ENCODE measurements around the gene DKKL1. TPM values are rescaled to one million over a fixed set of nuclear protein-coding genes. Genes with fewer than 3 reads are reported as not detected.

The DKKL1 gene
- total RNA-seq, 1 donor from 2014 or later: 2.1 TPM

DNA sequence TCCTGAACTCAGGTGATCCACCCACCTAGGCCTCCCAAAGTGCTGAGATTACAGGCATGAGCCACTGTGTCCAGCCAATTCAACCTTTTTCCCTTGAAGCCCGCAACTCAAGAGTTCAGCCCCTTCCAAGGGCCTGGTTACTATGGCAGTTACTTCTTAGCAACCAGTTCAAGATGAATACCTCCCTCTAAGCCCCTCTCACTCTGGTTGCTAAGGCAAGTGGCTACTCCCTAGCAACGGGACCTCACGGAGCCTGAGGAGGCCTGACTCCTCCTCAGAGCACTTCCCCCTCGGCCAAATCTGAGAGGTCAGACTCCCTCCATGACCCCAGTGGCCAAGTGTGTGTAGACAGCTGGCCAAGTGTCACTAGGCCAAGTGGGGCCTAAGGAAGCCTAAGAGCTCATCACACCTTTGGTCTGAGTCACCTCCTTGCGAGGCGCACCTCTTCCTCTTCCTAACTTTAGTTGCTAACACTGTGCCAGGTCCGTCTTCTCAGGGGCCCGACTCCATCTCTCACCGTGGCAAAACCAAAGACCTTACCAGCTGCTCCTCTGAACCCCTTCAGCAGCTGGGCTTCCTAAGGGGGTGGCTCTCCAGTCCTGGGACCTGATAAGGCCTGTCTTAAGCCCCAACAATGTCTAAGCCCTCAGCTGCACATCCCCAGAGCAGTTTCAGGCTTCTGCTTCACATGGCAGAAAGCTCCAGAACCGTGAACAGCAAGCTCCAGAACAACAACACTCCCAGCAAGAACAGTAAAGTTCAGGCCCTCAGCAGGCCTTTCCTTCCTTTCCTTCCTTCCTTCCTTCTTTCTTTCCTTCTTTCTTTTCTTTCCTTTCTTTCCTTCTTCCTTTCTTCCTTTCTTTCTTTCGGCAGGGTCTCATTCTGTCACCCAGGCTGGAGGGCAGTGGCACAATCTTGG, 18.9 kb upstream of the DKKL1 start:
- no peaks in the 10 kb centered on the region for H3K9me3 Mint-ChIP-seq (ENCODE audit: low read depth)
- no peak overlapping the region for H3K27ac Mint-ChIP-seq (ENCODE audit: unreplicated experiment)
- H3K4me1 Mint-ChIP-seq (ENCODE audit: low read depth): no peaks in the 10 kb centered on the region

DNA sequence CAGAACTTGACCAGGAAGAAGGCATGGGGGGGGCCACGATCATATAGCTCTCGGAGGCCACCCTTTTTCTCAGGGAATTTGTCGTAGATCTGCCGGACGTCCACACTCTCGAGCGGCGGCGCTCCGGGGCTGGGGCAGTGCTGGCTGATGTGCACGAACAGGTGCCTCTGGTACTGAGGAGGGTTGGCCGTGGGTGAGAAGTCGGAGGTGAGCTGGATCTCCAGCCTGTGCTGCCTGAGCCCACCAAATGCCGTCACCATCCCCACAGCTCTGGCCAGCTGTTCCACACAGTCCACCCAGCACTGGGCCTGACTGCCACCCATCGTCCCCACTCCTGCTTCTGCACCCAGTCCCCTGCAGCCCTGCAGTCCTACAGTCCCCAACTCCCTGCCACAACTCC, 16.5 kb upstream of the DKKL1 start:
- TF ChIP-seq, protein P1, sequence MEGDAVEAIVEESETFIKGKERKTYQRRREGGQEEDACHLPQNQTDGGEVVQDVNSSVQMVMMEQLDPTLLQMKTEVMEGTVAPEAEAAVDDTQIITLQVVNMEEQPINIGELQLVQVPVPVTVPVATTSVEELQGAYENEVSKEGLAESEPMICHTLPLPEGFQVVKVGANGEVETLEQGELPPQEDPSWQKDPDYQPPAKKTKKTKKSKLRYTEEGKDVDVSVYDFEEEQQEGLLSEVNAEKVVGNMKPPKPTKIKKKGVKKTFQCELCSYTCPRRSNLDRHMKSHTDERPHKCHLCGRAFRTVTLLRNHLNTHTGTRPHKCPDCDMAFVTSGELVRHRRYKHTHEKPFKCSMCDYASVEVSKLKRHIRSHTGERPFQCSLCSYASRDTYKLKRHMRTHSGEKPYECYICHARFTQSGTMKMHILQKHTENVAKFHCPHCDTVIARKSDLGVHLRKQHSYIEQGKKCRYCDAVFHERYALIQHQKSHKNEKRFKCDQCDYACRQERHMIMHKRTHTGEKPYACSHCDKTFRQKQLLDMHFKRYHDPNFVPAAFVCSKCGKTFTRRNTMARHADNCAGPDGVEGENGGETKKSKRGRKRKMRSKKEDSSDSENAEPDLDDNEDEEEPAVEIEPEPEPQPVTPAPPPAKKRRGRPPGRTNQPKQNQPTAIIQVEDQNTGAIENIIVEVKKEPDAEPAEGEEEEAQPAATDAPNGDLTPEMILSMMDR (IDR thresholded peaks at IDR 0.05): no peak
- H3K27me3 Mint-ChIP-seq (ENCODE audit: low read depth): no peaks in the 10 kb centered on the region
- H3K27ac Mint-ChIP-seq (ENCODE audit: unreplicated experiment): no peak overlapping the region
- no peak for DNase-seq (ENCODE audit: low spot score)
- H3K4me3 Mint-ChIP-seq (ENCODE audit: unreplicated experiment): no peak overlapping the region
- H3K36me3 Mint-ChIP-seq (ENCODE audit: low read depth): peaks cover 59% of the 10 kb centered on the region
- H3K4me1 Mint-ChIP-seq (ENCODE audit: low read depth): no peaks in the 10 kb centered on the region
- H3K9me3 Mint-ChIP-seq (ENCODE audit: low read depth): no peaks in the 10 kb centered on the region

More for the DNA sequence above, 18.9 kb upstream of the DKKL1 start:
- no peak overlapping the region for H3K4me3 Mint-ChIP-seq (ENCODE audit: unreplicated experiment)
- TF ChIP-seq, protein P1 (IDR thresholded peaks at IDR 0.05): no peak
- peak; percentile 44 for DNase-seq (ENCODE audit: low spot score)
- H3K36me3 Mint-ChIP-seq (ENCODE audit: low read depth): peaks cover 54% of the 10 kb centered on the region
- H3K27me3 Mint-ChIP-seq (ENCODE audit: low read depth): no peaks in the 10 kb centered on the region

DNA sequence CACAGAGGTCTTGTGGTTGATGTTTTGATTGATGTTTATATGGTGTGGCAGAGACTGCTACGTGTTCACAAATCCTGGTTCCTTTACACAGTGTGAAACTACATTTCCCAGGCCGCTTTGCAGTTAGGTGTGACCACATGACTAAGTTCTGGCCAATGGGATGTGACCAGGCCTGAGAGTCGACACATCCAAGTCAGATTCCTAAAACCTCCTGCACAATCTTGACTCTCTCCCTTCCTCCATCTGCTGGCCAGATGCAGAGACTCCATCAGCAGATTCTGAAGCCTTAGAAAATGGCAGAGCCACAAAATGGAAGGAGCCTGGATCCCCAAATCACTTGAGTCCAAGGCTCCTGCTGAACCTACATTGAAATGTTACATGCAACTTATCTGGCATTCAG, 15.8 kb upstream of the DKKL1 start:
- Mint-ChIP-seq H3K4me1 (ENCODE audit: low read depth) (no peaks in the 10 kb centered on the region), H3K27me3 (ENCODE audit: low read depth) (no peaks in the 10 kb centered on the region), H3K9me3 (ENCODE audit: low read depth) (no peaks in the 10 kb centered on the region), H3K36me3 (ENCODE audit: low read depth) (peaks cover 54% of the 10 kb centered on the region), H3K4me3 (ENCODE audit: unreplicated experiment) (no peak overlapping the region), H3K27ac (ENCODE audit: unreplicated experiment) (no peak overlapping the region)
- TF ChIP-seq, protein P1 (IDR thresholded peaks at IDR 0.05): peak; percentile 37
- no peak for DNase-seq (ENCODE audit: low spot score)

DNA sequence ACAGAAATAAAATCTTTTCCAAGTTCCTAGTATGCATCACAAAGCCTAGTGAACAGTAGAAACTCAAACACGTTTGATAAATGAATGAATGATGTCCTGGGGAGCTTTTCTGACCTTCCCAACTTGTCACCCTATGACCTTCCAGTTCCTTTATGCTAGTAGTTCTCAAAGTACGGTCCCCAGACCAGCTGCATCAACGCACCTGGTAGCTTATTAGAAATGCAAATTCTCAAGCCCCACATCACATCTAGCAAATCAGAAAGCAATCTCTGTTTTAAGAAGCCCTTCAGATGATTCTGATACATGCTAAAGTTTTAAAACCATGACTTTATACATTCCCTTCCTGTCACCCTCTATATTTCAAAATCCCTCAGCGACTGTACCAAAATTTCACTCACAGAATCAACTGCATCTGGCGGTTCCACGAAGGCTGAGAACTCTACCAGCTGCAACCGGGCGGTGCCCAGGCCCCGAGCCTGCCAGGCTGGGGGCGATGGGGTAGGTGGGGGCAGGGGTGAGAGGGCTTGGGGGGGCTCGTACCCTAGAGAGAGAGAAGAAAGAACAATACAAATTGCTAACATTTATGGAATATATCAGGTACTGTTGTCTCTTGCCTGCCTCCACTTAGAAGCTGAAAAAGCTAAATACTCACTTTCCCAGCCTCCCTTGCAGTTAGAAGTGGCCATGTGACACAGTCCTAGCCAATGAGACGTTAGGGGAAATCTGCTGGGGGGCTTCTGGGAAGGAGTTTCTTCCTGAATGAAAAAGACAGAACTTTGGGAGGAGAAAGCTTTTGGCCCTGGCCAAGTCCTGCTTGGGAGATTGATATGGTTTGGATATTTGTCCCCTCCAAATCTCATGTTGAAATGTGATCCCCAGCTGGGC, 15.1 kb upstream of the DKKL1 start:
- Mint-ChIP-seq H3K27me3 (ENCODE audit: low read depth) (no peaks in the 10 kb centered on the region), H3K4me3 (ENCODE audit: unreplicated experiment) (no peak overlapping the region), H3K27ac (ENCODE audit: unreplicated experiment) (no peak overlapping the region), H3K9me3 (ENCODE audit: low read depth) (no peaks in the 10 kb centered on the region), H3K4me1 (ENCODE audit: low read depth) (no peaks in the 10 kb centered on the region), H3K36me3 (ENCODE audit: low read depth) (peaks cover 53% of the 10 kb centered on the region)
- TF ChIP-seq, protein P1 (IDR thresholded peaks at IDR 0.05): no peak
- no peak for DNase-seq (ENCODE audit: low spot score)

DNA sequence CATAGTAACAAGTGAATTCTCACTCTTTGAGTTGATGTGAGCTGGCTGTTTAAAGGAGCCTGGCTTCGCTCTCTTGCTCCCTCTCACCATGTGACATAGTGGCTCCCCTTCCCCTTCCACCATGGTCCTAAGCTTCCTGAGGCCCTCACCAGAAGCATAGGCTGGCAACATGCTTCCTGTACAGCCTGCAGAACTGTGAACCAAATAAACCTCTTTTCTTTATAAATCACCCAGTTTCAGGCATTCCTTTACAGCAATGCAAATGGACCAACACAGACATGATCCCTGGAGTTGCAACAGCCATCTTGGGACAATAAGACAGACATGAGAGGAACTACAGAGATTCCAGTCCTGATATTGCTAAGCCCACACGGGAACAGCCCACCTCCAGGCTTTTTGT, 14.1 kb upstream of the DKKL1 start:
- H3K27me3 Mint-ChIP-seq (ENCODE audit: low read depth): no peaks in the 10 kb centered on the region
- peaks cover 51% of the 10 kb centered on the region for H3K36me3 Mint-ChIP-seq (ENCODE audit: low read depth)
- no peak for DNase-seq (ENCODE audit: low spot score)
- H3K27ac Mint-ChIP-seq (ENCODE audit: unreplicated experiment): no peak overlapping the region
- no peaks in the 10 kb centered on the region for H3K9me3 Mint-ChIP-seq (ENCODE audit: low read depth)
- TF ChIP-seq, protein P1 (IDR thresholded peaks at IDR 0.05): no peak
- H3K4me3 Mint-ChIP-seq (ENCODE audit: unreplicated experiment): no peak overlapping the region
- H3K4me1 Mint-ChIP-seq (ENCODE audit: low read depth): no peaks in the 10 kb centered on the region
